Measurements from ENCODE around the gene PARPBP. TPM values are rescaled to one million over a fixed set of nuclear protein-coding genes. Genes with fewer than 3 reads are reported as not detected.

The PARPBP gene
- total and polyA plus RNA-seq, 2 of the 13 experiments (the other 11 are each of a cell fraction or from before 2014, with no cell fraction given) = 6.7 to 28.4 TPM

GRCh38 chr12:102119674-102120563, at the start of gene PARPBP, which contains the start of gene NUP37 (continued):
- TF ChIP-seq SOX13 (IDR thresholded peaks at IDR 0.05) = no peak
- peak in 1 of 2 experiments; percentile 12; a peak in 1 of 4 replicates for TF ChIP-seq SOX13 (CRISPR knock-in tag; conservative IDR thresholded peaks at IDR 0.05 in 1 of 2, IDR thresholded peaks at IDR 0.05 in 1 of 2)
- TF ChIP-seq SP2 (CRISPR knock-in tag; IDR thresholded peaks at IDR 0.05) = peak; percentile 75
- TF ChIP-seq KDM5A (IDR thresholded peaks at IDR 0.05; ENCODE audit: borderline replicate concordance, low read length) = peak; percentile 89
- TF ChIP-seq JUN (CRISPR knock-in tag; IDR thresholded peaks at IDR 0.05) = 0 out of 2 replicates have a peak, but pooled peaks have one; percentile 18
- no peak for TF ChIP-seq KLF15 (CRISPR knock-in tag; IDR thresholded peaks at IDR 0.05; ENCODE audit: borderline replicate concordance)
- TF ChIP-seq TEAD3 (CRISPR knock-in tag; optimal IDR thresholded peaks at IDR 0.05; ENCODE audit: borderline replicate concordance) = no peak
- peak; percentile 76 for TF ChIP-seq HDAC2 (CRISPR knock-in tag; IDR thresholded peaks at IDR 0.05)
- TF ChIP-seq ZKSCAN5 (CRISPR knock-in tag; IDR thresholded peaks at IDR 0.05) = no peak
- no peak for TF ChIP-seq ZNF761 (CRISPR knock-in tag; conservative IDR thresholded peaks at IDR 0.05)
- TF ChIP-seq ZBTB40 (IDR thresholded peaks at IDR 0.05) = peak; percentile 47
- peak; percentile 68; the same call in 1 of the 2 replicates for TF ChIP-seq ZBTB40 (CRISPR knock-in tag; IDR thresholded peaks at IDR 0.05)
- TF ChIP-seq PTBP1 (IDR thresholded peaks at IDR 0.05; ENCODE audit: low read depth, low read length, poor library complexity, severe bottlenecking) = no peak
- TF ChIP-seq GATAD1 (CRISPR knock-in tag; IDR thresholded peaks at IDR 0.05) = peak; percentile 95
- peak; percentile 89 for TF ChIP-seq EED (CRISPR knock-in tag; IDR thresholded peaks at IDR 0.05)
- peak; percentile 17; the same call in 1 of the 2 replicates for TF ChIP-seq ZNF441 (CRISPR knock-in tag; IDR thresholded peaks at IDR 0.05; ENCODE audit: borderline replicate concordance)
- TF ChIP-seq USF2 (IDR thresholded peaks at IDR 0.05; ENCODE audit: low read depth, low read length) = no peak
- no peak for TF ChIP-seq USF2 (CRISPR knock-in tag; IDR thresholded peaks at IDR 0.05; ENCODE audit: borderline replicate concordance)
